Activated naive CD8-positive, alpha-beta T cell treated with anti-CD3 and anti-CD28 coated beads, Interleukin-2, amount 10 ng/mL, durations not matched to agents 7 days and 5 days (primary cell): ENCODE measurements around the gene SNN. TPM values are rescaled to one million over a fixed set of nuclear protein-coding genes. Genes with fewer than 3 reads are reported as not detected.
A peak's percentile ranks its signal among the peaks of the same experiment; 100 is the strongest.

ENCODE experiments used
- ATAC-seq: fragments of 150-1000 bp; cut with Tn5 transposase; one replicate; pipeline ENCODE4 v1.10.0; 2021; ENCODE audit warnings: low read depth, moderate library complexity
- POLR2A ChIA-PET: fragments of 350-600 bp; sonication (Branson Sonifier 250); formaldehyde crosslinking; loops from one replicate; lab custom pipeline; 2021; ENCODE audit warnings: antibody characterized with exemption; lab: Charles Lee
- DNase-seq: peaks from one replicate; pipeline ENCODE4 v3.0.0; 2021
- H3K27ac Mint-ChIP-seq: one replicate; pipeline ENCODE4 v1.8.0; 2022; ENCODE audit warnings: mild to moderate bottlenecking, mixed read lengths
- H3K27me3 Mint-ChIP-seq: one replicate; pipeline ENCODE4 v1.8.0; 2022; ENCODE audit warnings: mild to moderate bottlenecking, moderate library complexity, mixed read lengths
- H3K36me3 Mint-ChIP-seq: one replicate; pipeline ENCODE4 v1.8.0; 2021; ENCODE audit warnings: mild to moderate bottlenecking, mixed read lengths
- H3K4me1 Mint-ChIP-seq: one replicate; pipeline ENCODE4 v1.8.0; 2021; ENCODE audit warnings: mixed read lengths
- H3K4me3 Mint-ChIP-seq: one replicate; pipeline ENCODE4 v1.8.0; 2022; ENCODE audit warnings: mild to moderate bottlenecking, moderate library complexity, mixed read lengths
- H3K9me3 Mint-ChIP-seq: one replicate; pipeline ENCODE4 v1.8.0; 2021; ENCODE audit warnings: mixed read lengths
- total RNA-seq, 2 experiments: library from RNA; stranded (reverse); gene quantifications; one replicate each; pipeline ENCODE4 v1.2.3, GENCODE V29; 2021

Gene SNN
- total RNA-seq, 2 experiments from 2014 or later: 30.1 to 31.8 TPM

GRCh38 chr16:11629071-11630030 lies 38.9 kb upstream of the SNN start:
- POLR2A ChIA-PET: interaction anchor here (0.6 kb wide), 1 partner anchor 89 kb away, joined by 3 read pairs; no protein-coding TSS in a partner anchor
- H3K4me3 Mint-ChIP-seq: peak overlapping the region; percentile 42
- ATAC-seq: peak; percentile 35
- H3K27me3 Mint-ChIP-seq: peaks cover 5% of the 10 kb centered on the region
- H3K27ac Mint-ChIP-seq: peak overlapping the region; percentile 37
- H3K4me1 Mint-ChIP-seq: peaks cover 28% of the 10 kb centered on the region
- no peak for DNase-seq
- no peaks in the 10 kb centered on the region for H3K9me3 Mint-ChIP-seq
- no peaks in the 10 kb centered on the region for H3K36me3 Mint-ChIP-seq

- H3K27ac Mint-ChIP-seq: no peak overlapping the region
- POLR2A ChIA-PET: interaction anchor here (0.7 to 1.1 kb wide), 3 partner anchors 8 to 45 kb away, joined by 3 to 5 read pairs (median 3); no protein-coding TSS in a partner anchor
- H3K36me3 Mint-ChIP-seq: no peaks in the 10 kb centered on the region
- H3K9me3 Mint-ChIP-seq: no peaks in the 10 kb centered on the region
- H3K4me1 Mint-ChIP-seq: peaks cover 22% of the 10 kb centered on the region
- no peak for DNase-seq
- H3K27me3 Mint-ChIP-seq: peaks cover 8% of the 10 kb centered on the region
- H3K4me3 Mint-ChIP-seq: no peak overlapping the region
- ATAC-seq: no peak
These were observed 38.0 kb upstream of the SNN start for GRCh38 chr16:11630046-11630767.

- H3K27me3 Mint-ChIP-seq: peaks cover 11% of the 10 kb centered on the region
- no peak overlapping the region for H3K27ac Mint-ChIP-seq
- no peak overlapping the region for H3K4me3 Mint-ChIP-seq
- DNase-seq (no peak), ATAC-seq (no peak)
- peaks cover 18% of the 10 kb centered on the region for H3K4me1 Mint-ChIP-seq
- no peaks in the 10 kb centered on the region for H3K36me3 Mint-ChIP-seq
- no peaks in the 10 kb centered on the region for H3K9me3 Mint-ChIP-seq
- POLR2A ChIA-PET: interaction anchor here (0.8 to 1.1 kb wide), 2 partner anchors 8 to 29 kb away, joined by 3 to 5 read pairs; no protein-coding TSS in a partner anchor
These were observed 37.5 kb upstream of the SNN start for GRCh38 chr16:11630768-11631056.

- DNase-seq (no peak), ATAC-seq (no peak)
- Mint-ChIP-seq H3K27me3 (peaks cover 16% of the 10 kb centered on the region), H3K36me3 (no peaks in the 10 kb centered on the region), H3K4me3 (no peak overlapping the region), H3K9me3 (no peaks in the 10 kb centered on the region), H3K4me1 (peaks cover 18% of the 10 kb centered on the region), H3K27ac (no peak overlapping the region)
- POLR2A ChIA-PET: interaction anchor here (0.6 to 1.1 kb wide), 3 partner anchors 9 to 43 kb away, joined by 3 to 5 read pairs (median 3); no protein-coding TSS in a partner anchor
These were observed 37.0 kb upstream of the SNN start for GRCh38 chr16:11631214-11631613.

GRCh38 chr16:11632455-11632939 lies 35.8 kb upstream of the SNN start:
- POLR2A ChIA-PET: no interaction called here
- H3K36me3 Mint-ChIP-seq: no peaks in the 10 kb centered on the region
- H3K4me3 Mint-ChIP-seq: no peak overlapping the region
- H3K27me3 Mint-ChIP-seq: peaks cover 16% of the 10 kb centered on the region
- ATAC-seq: no peak
- no peaks in the 10 kb centered on the region for H3K9me3 Mint-ChIP-seq
- H3K4me1 Mint-ChIP-seq: peaks cover 18% of the 10 kb centered on the region
- no peak for DNase-seq
- H3K27ac Mint-ChIP-seq: no peak overlapping the region

GRCh38 chr16:11633113-11633512 lies 35.1 kb upstream of the SNN start:
- ATAC-seq: no peak
- H3K27me3 Mint-ChIP-seq: peaks cover 15% of the 10 kb centered on the region
- POLR2A ChIA-PET: no interaction called here
- DNase-seq: no peak
- no peaks in the 10 kb centered on the region for H3K36me3 Mint-ChIP-seq
- H3K9me3 Mint-ChIP-seq: no peaks in the 10 kb centered on the region
- H3K27ac Mint-ChIP-seq: no peak overlapping the region
- H3K4me3 Mint-ChIP-seq: no peak overlapping the region
- peaks cover 17% of the 10 kb centered on the region for H3K4me1 Mint-ChIP-seq

- H3K36me3 Mint-ChIP-seq: no peaks in the 10 kb centered on the region
- peaks cover 11% of the 10 kb centered on the region for H3K4me1 Mint-ChIP-seq
- POLR2A ChIA-PET: no interaction called here
- H3K27ac Mint-ChIP-seq: no peak overlapping the region
- no peak for DNase-seq
- ATAC-seq: no peak
- H3K9me3 Mint-ChIP-seq: no peaks in the 10 kb centered on the region
- H3K4me3 Mint-ChIP-seq: no peak overlapping the region
- peaks cover 14% of the 10 kb centered on the region for H3K27me3 Mint-ChIP-seq
These were observed 33.9 kb upstream of the SNN start for GRCh38 chr16:11634312-11634711.

GRCh38 chr16:11635113-11635652 lies 33.1 kb upstream of the SNN start:
- no peak overlapping the region for H3K27ac Mint-ChIP-seq
- no peak overlapping the region for H3K4me3 Mint-ChIP-seq
- ATAC-seq (no peak), DNase-seq (no peak)
- POLR2A ChIA-PET: no interaction called here
- H3K36me3 Mint-ChIP-seq: no peaks in the 10 kb centered on the region
- H3K9me3 Mint-ChIP-seq: no peaks in the 10 kb centered on the region
- peaks cover 14% of the 10 kb centered on the region for H3K27me3 Mint-ChIP-seq
- H3K4me1 Mint-ChIP-seq: peaks cover 6% of the 10 kb centered on the region

GRCh38 chr16:11635679-11636171 lies 32.5 kb upstream of the SNN start:
- DNase-seq (no peak), ATAC-seq (no peak)
- H3K9me3 Mint-ChIP-seq: no peaks in the 10 kb centered on the region
- no peak overlapping the region for H3K27ac Mint-ChIP-seq
- H3K4me1 Mint-ChIP-seq: peaks cover 6% of the 10 kb centered on the region
- H3K4me3 Mint-ChIP-seq: no peak overlapping the region
- peaks cover 16% of the 10 kb centered on the region for H3K27me3 Mint-ChIP-seq
- no peaks in the 10 kb centered on the region for H3K36me3 Mint-ChIP-seq
- POLR2A ChIA-PET: no interaction called here

- ATAC-seq (no peak), DNase-seq (no peak)
- Mint-ChIP-seq H3K27me3 (peaks cover 16% of the 10 kb centered on the region), H3K4me3 (no peak overlapping the region), H3K36me3 (no peaks in the 10 kb centered on the region), H3K27ac (no peak overlapping the region), H3K9me3 (no peaks in the 10 kb centered on the region), H3K4me1 (peaks cover 10% of the 10 kb centered on the region)
- POLR2A ChIA-PET: no interaction called here
These were observed 32.0 kb upstream of the SNN start for GRCh38 chr16:11636172-11636721.

- ATAC-seq (no peak), DNase-seq (no peak)
- peaks cover 10% of the 10 kb centered on the region for H3K4me1 Mint-ChIP-seq
- H3K36me3 Mint-ChIP-seq: no peaks in the 10 kb centered on the region
- no peak overlapping the region for H3K27ac Mint-ChIP-seq
- POLR2A ChIA-PET: no interaction called here
- H3K27me3 Mint-ChIP-seq: peaks cover 16% of the 10 kb centered on the region
- H3K9me3 Mint-ChIP-seq: no peaks in the 10 kb centered on the region
- no peak overlapping the region for H3K4me3 Mint-ChIP-seq
These were observed 30.9 kb upstream of the SNN start for GRCh38 chr16:11637320-11637719.

GRCh38 chr16:11638140-11638539 lies 30.1 kb upstream of the SNN start:
- Mint-ChIP-seq H3K27me3 (peaks cover 19% of the 10 kb centered on the region), H3K4me1 (peaks cover 10% of the 10 kb centered on the region), H3K4me3 (no peak overlapping the region), H3K9me3 (no peaks in the 10 kb centered on the region), H3K36me3 (no peaks in the 10 kb centered on the region), H3K27ac (no peak overlapping the region)
- ATAC-seq (no peak), DNase-seq (no peak)
- POLR2A ChIA-PET: interaction anchor here (0.6 kb wide), 1 partner anchor 106 kb away, joined by 3 read pairs; no protein-coding TSS in a partner anchor
